Measurements from ENCODE around the gene IKBKG.

DNA sequence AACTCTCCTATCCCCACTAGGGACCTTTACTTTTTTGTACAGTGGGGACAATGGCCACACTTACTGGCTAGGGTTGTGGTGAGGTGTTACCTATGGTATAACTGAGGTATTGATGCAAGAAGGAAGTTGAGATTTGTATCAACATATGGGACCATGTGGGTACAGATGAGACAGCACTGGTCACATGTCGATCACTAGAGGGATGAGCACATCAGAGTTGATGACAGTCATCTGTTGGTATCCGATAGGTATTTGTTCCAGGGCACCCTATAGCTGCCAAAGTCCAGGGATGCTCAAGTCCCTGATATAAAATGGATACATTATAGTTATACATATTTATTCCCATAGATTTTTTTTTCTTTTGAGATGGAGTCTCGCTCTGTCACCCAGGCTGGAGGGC is 44.4 kb upstream of the IKBKG start:
- TF ChIP-seq, protein P1, sequence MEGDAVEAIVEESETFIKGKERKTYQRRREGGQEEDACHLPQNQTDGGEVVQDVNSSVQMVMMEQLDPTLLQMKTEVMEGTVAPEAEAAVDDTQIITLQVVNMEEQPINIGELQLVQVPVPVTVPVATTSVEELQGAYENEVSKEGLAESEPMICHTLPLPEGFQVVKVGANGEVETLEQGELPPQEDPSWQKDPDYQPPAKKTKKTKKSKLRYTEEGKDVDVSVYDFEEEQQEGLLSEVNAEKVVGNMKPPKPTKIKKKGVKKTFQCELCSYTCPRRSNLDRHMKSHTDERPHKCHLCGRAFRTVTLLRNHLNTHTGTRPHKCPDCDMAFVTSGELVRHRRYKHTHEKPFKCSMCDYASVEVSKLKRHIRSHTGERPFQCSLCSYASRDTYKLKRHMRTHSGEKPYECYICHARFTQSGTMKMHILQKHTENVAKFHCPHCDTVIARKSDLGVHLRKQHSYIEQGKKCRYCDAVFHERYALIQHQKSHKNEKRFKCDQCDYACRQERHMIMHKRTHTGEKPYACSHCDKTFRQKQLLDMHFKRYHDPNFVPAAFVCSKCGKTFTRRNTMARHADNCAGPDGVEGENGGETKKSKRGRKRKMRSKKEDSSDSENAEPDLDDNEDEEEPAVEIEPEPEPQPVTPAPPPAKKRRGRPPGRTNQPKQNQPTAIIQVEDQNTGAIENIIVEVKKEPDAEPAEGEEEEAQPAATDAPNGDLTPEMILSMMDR (optimal IDR thresholded peaks at IDR 0.05 in 1 of 3, IDR thresholded peaks at IDR 0.05 in 1 of 3, conservative IDR thresholded peaks at IDR 0.05 in 1 of 3; ENCODE audit: extremely low read depth in 1 of 3, insufficient read depth in 2 of 3, low read length in 3 of 3) = no peak
- no peak for TF ChIP-seq EZH2 (IDR thresholded peaks at IDR 0.05; ENCODE audit: low read length)
